ENCODE results near the gene SALL3. TPM values are rescaled to one million over a fixed set of nuclear protein-coding genes. Genes with fewer than 3 reads are reported as not detected.

The SALL3 gene
- polyA plus RNA-seq, 5 donors, result 0.04 to 0.06 TPM; not detected in 3

GRCh38 chr18:78965260-78965659 lies 14.4 kb upstream of the SALL3 start:
- no peak for DNase-seq

- DNase-seq, result no peak
These were observed 13.5 kb upstream of the SALL3 start for GRCh38 chr18:78965917-78966792.

- DNase-seq, result no peak
These were observed 12.9 kb upstream of the SALL3 start for GRCh38 chr18:78966793-78967106.

- DNase-seq, result no peak
These were observed 11.9 kb upstream of the SALL3 start for GRCh38 chr18:78967692-78968091.

- no peak for DNase-seq
These were observed 9.9 kb upstream of the SALL3 start for GRCh38 chr18:78969574-78970315.

GRCh38 chr18:78970774-78971333 lies 8.8 kb upstream of the SALL3 start:
- DNase-seq, result no peak

GRCh38 chr18:78971511-78972245 lies 7.9 kb upstream of the SALL3 start:
- no peak for DNase-seq

- DNase-seq, result no peak
These were observed 7.2 kb upstream of the SALL3 start for GRCh38 chr18:78972385-78972918.

GRCh38 chr18:78972930-78973331 lies 6.7 kb upstream of the SALL3 start:
- DNase-seq, result no peak

- no peak for DNase-seq
These were observed 6.1 kb upstream of the SALL3 start for GRCh38 chr18:78973357-78974083.

GRCh38 chr18:78974115-78974761 lies 5.4 kb upstream of the SALL3 start:
- no peak for DNase-seq

GRCh38 chr18:78975292-78975691 lies 4.3 kb upstream of the SALL3 start:
- no peak for DNase-seq

- DNase-seq, result no peak
These were observed 3.8 kb upstream of the SALL3 start for GRCh38 chr18:78975699-78976335.

- no peak for DNase-seq
These were observed 2.6 kb upstream of the SALL3 start for GRCh38 chr18:78976765-78977636.

GRCh38 chr18:78977637-78978348 lies 1.8 kb upstream of the SALL3 start:
- DNase-seq, result no peak

- no peak for DNase-seq
These were observed 1.1 kb upstream of the SALL3 start for GRCh38 chr18:78978349-78979055.

- no peak for DNase-seq
These were observed 425 bp upstream of the SALL3 start for GRCh38 chr18:78979056-78979729.
